GM12878 (cell line): ENCODE results near the gene WBP2NL.

Source experiments
- POLR2A ChIP-seq: IDR thresholded peaks from 2 replicates; pipeline ENCODE4 v1.6.1; 2011; ENCODE audit warnings: low read depth, mild to moderate bottlenecking, low read length
- POLR2AphosphoS5 ChIP-seq: IDR thresholded peaks from 2 replicates; pipeline ENCODE4 v1.6.1; 2011; ENCODE audit warnings: mild to moderate bottlenecking, low read length, inconsistent platforms
- REST ChIP-seq: IDR thresholded peaks from 2 replicates; pipeline ENCODE4 v1.6.1; 2012; ENCODE audit warnings: mild to moderate bottlenecking, low read depth, low read length
- TCF12 ChIP-seq: IDR thresholded peaks from 2 replicates; pipeline ENCODE4 v1.6.1; 2011; ENCODE audit warnings: low read depth, mild to moderate bottlenecking, low read length

- TF ChIP-seq REST (no peak), POLR2A (no peak), TCF12 (no peak), POLR2AphosphoS5 (no peak)
Observed at GRCh38 chr22:42060489-42060888, 61.9 kb downstream of the WBP2NL start.
